GM18868 (cell line): ENCODE results near the gene HEXIM1.
"Not testable (repeated sequence)": the region's sequence is repeated elsewhere in the genome, so short reads cannot be mapped to it uniquely, and the experiment has no call there.

Source experiments
- ATAC-seq: cut with Tn5 transposase; IDR thresholded peaks from one replicate; pipeline ENCODE4 v1.9.1; 2021; ENCODE audit warnings: mild to moderate bottlenecking, moderate library complexity; ENCODE audit not compliant: unreplicated experiment

HEXIM1 gene

GRCh38 chr17:45112559-45113423 is 35.5 kb upstream of the HEXIM1 start:
- no peak for ATAC-seq

DNA sequence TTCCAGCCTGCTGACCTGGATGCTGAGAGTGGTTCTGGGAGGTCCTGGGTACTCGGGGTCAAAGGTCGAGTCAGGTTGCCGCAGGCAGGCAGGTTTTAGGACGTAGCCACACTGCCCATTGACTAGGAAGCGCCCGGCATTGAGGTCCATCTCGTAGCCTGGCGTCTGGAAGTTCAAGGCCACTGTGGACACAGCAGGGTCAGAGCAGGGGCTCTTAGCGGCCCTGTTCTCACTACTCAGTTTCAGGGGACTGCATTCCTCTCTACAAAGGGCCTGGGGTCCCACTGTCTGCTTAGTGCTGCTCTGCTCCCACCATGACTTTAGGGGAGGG is 34.9 kb upstream of the HEXIM1 start:
- ATAC-seq = no peak

DNA sequence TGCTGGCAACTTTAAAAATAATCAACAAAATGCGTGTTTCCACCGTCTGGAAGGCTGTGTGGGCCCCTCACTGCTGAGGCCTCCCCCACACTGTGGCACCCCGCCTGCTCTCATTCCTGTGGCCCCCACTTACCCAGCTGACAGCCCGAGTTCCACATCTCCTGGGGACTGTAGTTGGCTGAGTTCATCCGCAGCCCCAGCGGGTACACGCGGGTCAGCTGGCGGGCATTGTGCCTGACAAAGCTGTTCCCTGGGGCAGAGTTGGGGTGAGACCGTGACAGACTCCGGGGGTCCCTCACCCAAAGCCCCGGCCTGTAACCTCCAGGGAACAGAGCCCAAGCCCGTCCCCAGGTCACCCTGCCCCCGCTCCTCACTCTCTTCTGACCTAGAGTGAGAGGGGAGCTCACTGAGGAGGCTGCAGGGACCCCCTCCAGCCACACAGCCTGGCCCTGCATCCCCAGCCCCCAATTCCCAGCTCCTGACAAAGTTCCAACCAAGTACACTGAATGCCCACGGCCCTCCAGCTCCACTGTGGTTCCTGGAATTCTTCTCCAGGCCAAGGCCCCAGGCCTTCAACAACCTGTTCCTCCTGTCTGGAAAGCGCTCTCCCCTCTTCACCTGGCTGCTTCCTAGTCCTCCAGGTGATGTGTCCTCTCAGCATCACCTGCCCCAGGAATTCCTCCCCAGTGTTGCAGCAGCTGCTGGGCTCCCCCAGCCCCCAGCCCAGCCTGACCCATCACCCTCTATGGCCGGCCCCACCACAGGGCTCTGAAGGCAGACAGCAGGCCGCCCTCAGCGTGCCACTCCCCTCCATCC is 34.0 kb upstream of the HEXIM1 start:
- no peak for ATAC-seq

GRCh38 chr17:45115015-45115625 is 33.2 kb upstream of the HEXIM1 start:
- ATAC-seq = no peak

- ATAC-seq = no peak
Observed at GRCh38 chr17:45115871-45116270, 32.4 kb upstream of the HEXIM1 start.

- ATAC-seq = no peak
Observed at GRCh38 chr17:45116434-45117016, 31.8 kb upstream of the HEXIM1 start.

GRCh38 chr17:45117334-45117733 is 30.9 kb upstream of the HEXIM1 start:
- ATAC-seq = no peak

GRCh38 chr17:45117848-45118646 is 30.2 kb upstream of the HEXIM1 start:
- ATAC-seq = no peak

- ATAC-seq = no peak
Observed at GRCh38 chr17:45118691-45119090, 29.6 kb upstream of the HEXIM1 start.

GRCh38 chr17:45119964-45120363 is 28.3 kb upstream of the HEXIM1 start:
- no peak for ATAC-seq

- ATAC-seq = no peak
Observed at GRCh38 chr17:45120558-45120957, 27.7 kb upstream of the HEXIM1 start.

DNA sequence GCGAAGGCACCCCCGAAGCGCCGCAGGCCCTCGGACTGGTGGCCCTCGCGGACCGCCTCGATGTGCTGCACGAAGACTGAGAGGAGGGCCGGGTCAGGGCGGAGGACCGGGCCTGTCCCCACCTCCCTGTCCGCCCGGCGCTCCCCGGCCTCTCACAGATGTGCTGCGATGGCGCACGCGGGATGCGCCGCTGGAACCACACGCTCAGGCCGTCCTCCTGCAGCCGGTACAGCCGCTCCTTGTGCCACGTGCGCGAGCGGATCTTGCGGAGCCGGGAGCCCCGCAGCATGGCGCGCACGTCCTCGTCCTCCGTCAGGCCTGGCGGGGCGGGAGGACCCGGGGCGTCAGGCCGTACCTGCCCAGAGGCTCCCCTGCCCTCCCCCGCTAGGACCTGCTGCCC is 27.2 kb upstream of the HEXIM1 start:
- ATAC-seq = no peak

- ATAC-seq = no peak
Observed at GRCh38 chr17:45123076-45123770, 25.1 kb upstream of the HEXIM1 start.

- no peak for ATAC-seq
Observed at GRCh38 chr17:45123930-45124796, 24.1 kb upstream of the HEXIM1 start.

DNA sequence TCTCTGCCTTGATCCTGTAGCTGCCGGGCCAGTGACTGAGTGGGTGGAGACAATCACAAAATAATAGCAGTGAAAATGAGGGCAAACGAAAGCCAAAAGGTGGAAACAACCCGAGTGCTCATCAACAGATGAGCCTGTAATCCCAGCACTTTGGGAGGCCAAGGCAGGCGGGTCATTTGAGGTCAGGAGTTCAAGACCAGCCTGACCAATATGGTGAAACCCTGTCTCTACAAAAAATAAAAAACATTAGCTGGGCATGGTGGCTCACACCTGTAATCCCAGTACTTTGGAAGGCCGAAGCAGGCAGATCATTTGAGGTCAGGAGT is 23.5 kb upstream of the HEXIM1 start:
- not testable (repeated sequence) for ATAC-seq

DNA sequence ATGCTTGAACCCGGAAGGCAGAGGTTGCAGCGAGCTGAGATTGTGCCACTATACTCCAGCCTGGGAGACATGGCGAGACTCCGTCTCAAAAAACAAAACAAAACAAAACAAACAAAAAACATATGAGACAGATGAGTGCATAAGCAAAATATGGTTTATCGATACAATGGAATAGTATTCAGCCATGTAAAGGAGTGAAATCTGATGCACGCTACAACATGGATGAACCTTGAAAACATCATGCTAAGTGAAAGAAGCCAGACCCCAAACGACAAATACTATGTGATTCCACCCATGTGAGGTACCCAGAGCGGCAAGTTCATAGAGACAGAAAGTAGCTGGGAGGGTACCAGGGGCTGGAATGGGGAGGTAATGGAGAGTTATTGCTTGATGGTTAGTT is 22.8 kb upstream of the HEXIM1 start:
- no peak for ATAC-seq

DNA sequence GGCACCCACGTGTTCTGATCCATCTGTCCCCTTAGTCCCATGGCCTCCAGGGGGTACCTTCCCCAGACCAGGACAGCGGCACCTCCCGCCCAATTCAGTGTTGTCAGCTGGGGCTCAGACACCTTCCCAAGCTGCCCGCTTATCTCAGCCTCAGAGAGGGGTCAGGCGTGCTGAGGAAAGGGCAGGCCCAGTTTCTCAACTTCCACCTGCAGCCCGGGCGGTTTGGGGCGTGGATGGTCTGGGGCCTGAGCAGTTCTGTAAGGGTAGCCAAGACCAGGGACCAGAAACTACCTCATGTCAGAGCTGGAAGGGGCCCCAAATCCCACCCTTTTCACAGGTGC is 21.1 kb upstream of the HEXIM1 start:
- ATAC-seq = no peak

- no peak for ATAC-seq
Observed at GRCh38 chr17:45127548-45128300, 20.6 kb upstream of the HEXIM1 start.

DNA sequence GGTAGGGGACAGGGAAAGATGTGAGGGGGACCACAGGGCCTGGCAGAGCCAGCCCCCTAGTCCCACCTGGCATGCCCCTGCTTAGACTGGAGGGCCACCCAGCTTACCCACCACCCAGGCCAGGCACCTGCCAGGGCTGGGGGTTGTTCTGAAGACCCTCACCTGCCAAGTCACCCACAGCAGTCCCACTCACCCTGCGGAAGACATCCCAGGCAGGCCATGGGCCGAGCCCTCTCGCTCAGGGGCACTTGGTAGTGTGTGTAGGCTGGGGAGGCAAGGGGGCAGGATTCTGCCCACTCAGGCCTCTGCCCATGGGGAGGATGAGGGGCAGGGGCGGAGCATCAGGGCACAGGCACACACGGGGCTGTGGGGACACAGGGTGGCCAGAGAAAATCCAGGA is 19.9 kb upstream of the HEXIM1 start:
- ATAC-seq = no peak
